Smooth muscle cell (in vitro differentiated cells): Measurements from ENCODE around the gene EEF1AKMT2. TPM values are rescaled to one million over a fixed set of nuclear protein-coding genes. Genes with fewer than 3 reads are reported as not detected.
"Not testable (repeated sequence)": the region's sequence is repeated elsewhere in the genome, so short reads cannot be mapped to it uniquely, and the experiment has no call there.

Experiments
- DNase-seq: peaks from one replicate; lab custom pipeline; 2025; ENCODE audit not compliant: unreplicated experiment; lab: John Stamatoyannopoulos, UW
- H2AFZ ChIP-seq: fragments of 200-600 bp; sonication (generic); 2 replicates; pipeline ENCODE4 v1.6.0; 2016; ENCODE audit warnings: antibody characterized with exemption, low read depth, mild to moderate bottlenecking
- H3F3A ChIP-seq: fragments of 200-600 bp; sonication (generic); 2 replicates; pipeline ENCODE4 v1.6.0; 2017; ENCODE audit warnings: antibody characterized with exemption, low read depth
- H3K27ac ChIP-seq: fragments of 200-600 bp; sonication (generic); 2 replicates; pipeline ENCODE4 v1.5.1; 2016; ENCODE audit warnings: low read depth, mild to moderate bottlenecking
- H3K27me3 ChIP-seq: fragments of 200-600 bp; sonication (generic); 2 replicates; pipeline ENCODE4 v1.6.1; 2016; ENCODE audit warnings: low read depth, mild to moderate bottlenecking
- H3K36me3 ChIP-seq: fragments of 200-600 bp; sonication (generic); 2 replicates; pipeline ENCODE4 v1.5.1; 2016; ENCODE audit warnings: low read depth
- H3K4me1 ChIP-seq: fragments of 200-600 bp; sonication (generic); 2 replicates; pipeline ENCODE4 v1.5.1; 2016; ENCODE audit warnings: low read depth
- H3K4me2 ChIP-seq: fragments of 200-600 bp; sonication (generic); 2 replicates; pipeline ENCODE4 v1.6.0; 2016; ENCODE audit warnings: mild to moderate bottlenecking
- H3K4me3 ChIP-seq: fragments of 200-600 bp; sonication (generic); 2 replicates; pipeline ENCODE4 v1.5.1; 2016; ENCODE audit warnings: mild to moderate bottlenecking
- H3K79me2 ChIP-seq: fragments of 200-600 bp; sonication (generic); 2 replicates; pipeline ENCODE4 v1.6.0; 2016; ENCODE audit warnings: low read depth, mild to moderate bottlenecking
- H3K9ac ChIP-seq: fragments of 200-600 bp; sonication (generic); 2 replicates; pipeline ENCODE4 v1.6.0; 2016; ENCODE audit warnings: low read depth
- H3K9me3 ChIP-seq: fragments of 200-600 bp; sonication (generic); replicated peaks from 2 replicates; pipeline ENCODE4 v1.5.1; 2016; ENCODE audit warnings: low read depth
- H4K20me1 ChIP-seq: fragments of 200-600 bp; sonication (generic); 2 replicates; pipeline ENCODE4 v1.6.0; 2016; ENCODE audit warnings: low read depth
- WGBS: methylation state at CpG from one replicate; pipeline ENCODE4 v1.1.7; 2016; ENCODE audit warnings: low lambda C conversion rate; 5-methylcytosine and 5-hydroxymethylcytosine counted together
- polyA plus RNA-seq: library from polyadenylated mRNA; unstranded; fragments of >200 nt; fragmentation: Nextera tagmentation; extraction: Ambion mirVana; gene quantifications from 2 replicates; pipeline ENCODE4 v1.2.1, GENCODE V29; 2016
- total RNA-seq: library from RNA; depleted of rRNA; stranded (reverse); fragments of >200 nt; gene quantifications from 2 replicates; pipeline ENCODE4 v1.2.3, GENCODE V29; 2014
- TF ChIP-seq, protein P1 (sequence below): fragments of 200-600 bp; sonication (generic); IDR thresholded peaks from 2 replicates; pipeline ENCODE4 v1.5.1; 2017; ENCODE audit warnings: borderline replicate concordance, mild to moderate bottlenecking, antibody characterized with exemption; ENCODE audit not compliant: insufficient read depth, poor library complexity, severe bottlenecking

EEF1AKMT2 gene
- total and polyA plus RNA-seq, 2 experiments from 2014 or later: 20.1 to 26.4 TPM

GRCh38 chr10:124825702-124826101 is 34.0 kb upstream of the EEF1AKMT2 start:
- H3K27me3 ChIP-seq: no peaks in the 10 kb centered on the region
- no peaks in the 10 kb centered on the region for H3F3A ChIP-seq
- no peak overlapping the region for H3K4me3 ChIP-seq
- no peak overlapping the region for H2AFZ ChIP-seq
- TF ChIP-seq, protein P1, sequence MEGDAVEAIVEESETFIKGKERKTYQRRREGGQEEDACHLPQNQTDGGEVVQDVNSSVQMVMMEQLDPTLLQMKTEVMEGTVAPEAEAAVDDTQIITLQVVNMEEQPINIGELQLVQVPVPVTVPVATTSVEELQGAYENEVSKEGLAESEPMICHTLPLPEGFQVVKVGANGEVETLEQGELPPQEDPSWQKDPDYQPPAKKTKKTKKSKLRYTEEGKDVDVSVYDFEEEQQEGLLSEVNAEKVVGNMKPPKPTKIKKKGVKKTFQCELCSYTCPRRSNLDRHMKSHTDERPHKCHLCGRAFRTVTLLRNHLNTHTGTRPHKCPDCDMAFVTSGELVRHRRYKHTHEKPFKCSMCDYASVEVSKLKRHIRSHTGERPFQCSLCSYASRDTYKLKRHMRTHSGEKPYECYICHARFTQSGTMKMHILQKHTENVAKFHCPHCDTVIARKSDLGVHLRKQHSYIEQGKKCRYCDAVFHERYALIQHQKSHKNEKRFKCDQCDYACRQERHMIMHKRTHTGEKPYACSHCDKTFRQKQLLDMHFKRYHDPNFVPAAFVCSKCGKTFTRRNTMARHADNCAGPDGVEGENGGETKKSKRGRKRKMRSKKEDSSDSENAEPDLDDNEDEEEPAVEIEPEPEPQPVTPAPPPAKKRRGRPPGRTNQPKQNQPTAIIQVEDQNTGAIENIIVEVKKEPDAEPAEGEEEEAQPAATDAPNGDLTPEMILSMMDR: no peak
- DNase-seq: no peak
- no peak overlapping the region for H3K9ac ChIP-seq
- H3K9me3 ChIP-seq: no peaks in the 10 kb centered on the region
- H3K79me2 ChIP-seq: no peaks in the 10 kb centered on the region
- no peak overlapping the region for H3K27ac ChIP-seq
- no peaks in the 10 kb centered on the region for H4K20me1 ChIP-seq
- H3K4me2 ChIP-seq: no peak overlapping the region
- H3K36me3 ChIP-seq: peaks cover 29% of the 10 kb centered on the region
- no peaks in the 10 kb centered on the region for H3K4me1 ChIP-seq

DNA sequence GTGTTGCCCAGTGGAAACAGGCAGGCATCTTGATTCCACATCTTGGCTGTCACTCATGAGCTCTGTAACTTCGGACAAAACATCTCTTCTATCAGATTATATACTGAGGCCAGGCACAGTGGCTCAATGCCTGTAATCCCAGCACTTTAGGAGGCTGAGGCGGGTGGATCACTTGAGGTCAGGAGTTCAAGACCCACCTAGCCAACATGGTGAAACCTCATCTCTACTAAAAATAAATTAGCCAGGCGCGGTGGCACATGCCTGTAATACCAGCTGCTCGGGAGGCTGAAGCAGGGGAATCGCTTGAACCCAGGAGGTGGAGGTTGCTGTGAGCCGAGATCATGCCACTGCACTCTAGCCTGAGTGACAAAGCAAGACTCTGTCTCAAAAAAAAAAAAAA is 33.2 kb upstream of the EEF1AKMT2 start:
- not testable (repeated sequence) for H2AFZ ChIP-seq, H3K9ac ChIP-seq, DNase-seq, H3K4me2 ChIP-seq, H3F3A ChIP-seq, H3K4me1 ChIP-seq, H3K27ac ChIP-seq, H4K20me1 ChIP-seq, H3K9me3 ChIP-seq, H3K4me3 ChIP-seq, H3K79me2 ChIP-seq, H3K27me3 ChIP-seq
- peaks cover 23% of the 10 kb centered on the region for H3K36me3 ChIP-seq
- 94% methylated on average over 7 of the region's 7 CpGs for WGBS

DNA sequence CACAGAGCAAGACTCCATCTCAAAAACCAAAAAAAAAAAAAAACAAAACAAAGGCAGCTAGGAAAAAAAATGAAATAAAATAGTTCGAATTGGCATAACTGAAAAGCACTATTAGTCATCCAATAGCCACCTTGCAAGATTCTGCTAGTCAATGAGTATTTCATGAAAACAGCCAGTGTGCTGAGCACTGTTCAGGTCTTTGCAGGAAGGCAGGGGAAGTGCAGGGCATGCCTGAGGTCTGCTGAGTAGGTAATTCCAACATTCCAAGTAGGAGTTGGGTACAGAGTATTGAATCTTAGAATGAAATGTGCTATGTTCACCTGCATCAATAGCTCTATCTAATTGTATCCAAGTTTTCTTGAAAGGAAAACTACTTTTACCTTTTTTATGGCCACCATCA is 32.8 kb upstream of the EEF1AKMT2 start:
- 96% methylated on average over 1 of the region's 1 CpG for WGBS
- H3K9ac ChIP-seq: no peak overlapping the region

DNA sequence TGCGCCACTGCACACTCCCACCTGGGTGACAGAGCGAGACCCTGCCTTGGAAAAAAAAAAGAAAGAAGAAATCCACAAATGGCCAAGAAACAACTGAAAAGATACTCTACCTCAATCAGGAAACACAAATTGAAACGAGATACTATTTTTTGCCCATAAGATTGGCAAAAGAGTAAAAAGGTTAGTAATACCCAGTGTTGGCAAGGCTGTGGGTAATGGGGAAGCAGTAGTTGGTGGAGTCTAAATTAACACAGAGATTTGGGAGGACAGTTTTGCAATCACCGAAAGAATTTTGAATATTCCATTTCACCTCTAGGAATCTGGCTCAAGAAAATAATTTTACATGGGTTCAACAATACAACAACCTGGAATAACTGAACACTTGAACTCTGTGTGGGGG is 29.8 kb upstream of the EEF1AKMT2 start:
- no peaks in the 10 kb centered on the region for H3F3A ChIP-seq
- no peaks in the 10 kb centered on the region for H3K4me1 ChIP-seq
- no peaks in the 10 kb centered on the region for H3K79me2 ChIP-seq
- no peak overlapping the region for H3K4me3 ChIP-seq
- H3K27me3 ChIP-seq: no peaks in the 10 kb centered on the region
- no peak overlapping the region for H3K9ac ChIP-seq
- H3K36me3 ChIP-seq: peaks cover 4% of the 10 kb centered on the region
- TF ChIP-seq, protein P1: no peak
- H4K20me1 ChIP-seq: no peaks in the 10 kb centered on the region
- H3K27ac ChIP-seq: no peak overlapping the region
- 97% methylated on average over 4 of the region's 4 CpGs for WGBS
- no peak for DNase-seq
- no peak overlapping the region for H3K4me2 ChIP-seq
- no peak overlapping the region for H2AFZ ChIP-seq
- no peaks in the 10 kb centered on the region for H3K9me3 ChIP-seq

More for the DNA sequence above, 32.8 kb upstream of the EEF1AKMT2 start:
- Histone ChIP-seq H2AFZ (no peak overlapping the region), H3F3A (no peaks in the 10 kb centered on the region), H3K4me3 (no peak overlapping the region), H3K36me3 (peaks cover 19% of the 10 kb centered on the region), H4K20me1 (no peaks in the 10 kb centered on the region), H3K9me3 (no peaks in the 10 kb centered on the region), H3K4me1 (no peaks in the 10 kb centered on the region), H3K4me2 (no peak overlapping the region), H3K27ac (no peak overlapping the region), H3K27me3 (no peaks in the 10 kb centered on the region), H3K79me2 (no peaks in the 10 kb centered on the region)
- TF ChIP-seq, protein P1: no peak
- no peak for DNase-seq
